ENCODE measurements around the gene MAPKAP1. TPM values are rescaled to one million over a fixed set of nuclear protein-coding genes. Genes with fewer than 3 reads are reported as not detected.

Gene MAPKAP1
- total and polyA plus RNA-seq, 8 donors = 49.5 to 89.5 (median 56.2) TPM

DNA sequence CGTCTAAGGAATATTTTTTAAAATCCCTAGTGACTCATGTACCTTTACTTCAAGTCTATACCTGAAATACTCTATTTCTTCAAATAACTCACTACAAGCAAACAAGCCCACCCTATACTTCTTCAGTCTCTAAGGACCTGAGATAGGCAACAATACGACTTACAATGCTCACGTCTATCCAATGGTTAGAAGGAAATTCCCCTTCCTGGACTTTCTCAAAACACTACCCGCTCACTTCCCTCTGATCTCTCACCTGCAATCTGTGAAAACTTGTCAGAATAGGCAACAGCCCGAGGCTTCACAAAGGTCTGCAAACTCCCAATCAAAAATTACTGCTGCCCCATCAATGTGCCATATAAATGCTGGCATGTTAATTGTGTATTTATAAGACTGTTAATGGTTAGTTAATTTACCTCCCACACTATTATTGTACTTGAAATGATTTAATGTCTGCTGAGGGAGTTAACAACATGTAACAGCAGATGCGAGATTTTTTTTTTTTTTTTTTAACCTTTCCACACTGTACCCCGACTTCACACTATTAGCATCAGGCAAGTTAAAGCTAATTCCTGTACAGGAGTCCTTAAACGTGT lies 27.3 kb downstream of the MAPKAP1 start:
- intact Hi-C loops (cut with DNase I) = no loop called here
- DNase-seq (no peak), ATAC-seq (no peak)
- Histone ChIP-seq H3K27me3 (no peaks in the 10 kb centered on the region), H3K36me3 (peaks cover 0 to 6% of the 10 kb centered on the region in 2 donors), H3K4me3 (no peak overlapping the region), H3K4me1 (peaks cover 3 to 5% of the 10 kb centered on the region in 2 donors), H3K9me3 (no peaks in the 10 kb centered on the region), H3K27ac (no peak overlapping the region)
- TF ChIP-seq, protein P1, sequence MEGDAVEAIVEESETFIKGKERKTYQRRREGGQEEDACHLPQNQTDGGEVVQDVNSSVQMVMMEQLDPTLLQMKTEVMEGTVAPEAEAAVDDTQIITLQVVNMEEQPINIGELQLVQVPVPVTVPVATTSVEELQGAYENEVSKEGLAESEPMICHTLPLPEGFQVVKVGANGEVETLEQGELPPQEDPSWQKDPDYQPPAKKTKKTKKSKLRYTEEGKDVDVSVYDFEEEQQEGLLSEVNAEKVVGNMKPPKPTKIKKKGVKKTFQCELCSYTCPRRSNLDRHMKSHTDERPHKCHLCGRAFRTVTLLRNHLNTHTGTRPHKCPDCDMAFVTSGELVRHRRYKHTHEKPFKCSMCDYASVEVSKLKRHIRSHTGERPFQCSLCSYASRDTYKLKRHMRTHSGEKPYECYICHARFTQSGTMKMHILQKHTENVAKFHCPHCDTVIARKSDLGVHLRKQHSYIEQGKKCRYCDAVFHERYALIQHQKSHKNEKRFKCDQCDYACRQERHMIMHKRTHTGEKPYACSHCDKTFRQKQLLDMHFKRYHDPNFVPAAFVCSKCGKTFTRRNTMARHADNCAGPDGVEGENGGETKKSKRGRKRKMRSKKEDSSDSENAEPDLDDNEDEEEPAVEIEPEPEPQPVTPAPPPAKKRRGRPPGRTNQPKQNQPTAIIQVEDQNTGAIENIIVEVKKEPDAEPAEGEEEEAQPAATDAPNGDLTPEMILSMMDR (IDR thresholded peaks at IDR 0.05) = no peak

DNA sequence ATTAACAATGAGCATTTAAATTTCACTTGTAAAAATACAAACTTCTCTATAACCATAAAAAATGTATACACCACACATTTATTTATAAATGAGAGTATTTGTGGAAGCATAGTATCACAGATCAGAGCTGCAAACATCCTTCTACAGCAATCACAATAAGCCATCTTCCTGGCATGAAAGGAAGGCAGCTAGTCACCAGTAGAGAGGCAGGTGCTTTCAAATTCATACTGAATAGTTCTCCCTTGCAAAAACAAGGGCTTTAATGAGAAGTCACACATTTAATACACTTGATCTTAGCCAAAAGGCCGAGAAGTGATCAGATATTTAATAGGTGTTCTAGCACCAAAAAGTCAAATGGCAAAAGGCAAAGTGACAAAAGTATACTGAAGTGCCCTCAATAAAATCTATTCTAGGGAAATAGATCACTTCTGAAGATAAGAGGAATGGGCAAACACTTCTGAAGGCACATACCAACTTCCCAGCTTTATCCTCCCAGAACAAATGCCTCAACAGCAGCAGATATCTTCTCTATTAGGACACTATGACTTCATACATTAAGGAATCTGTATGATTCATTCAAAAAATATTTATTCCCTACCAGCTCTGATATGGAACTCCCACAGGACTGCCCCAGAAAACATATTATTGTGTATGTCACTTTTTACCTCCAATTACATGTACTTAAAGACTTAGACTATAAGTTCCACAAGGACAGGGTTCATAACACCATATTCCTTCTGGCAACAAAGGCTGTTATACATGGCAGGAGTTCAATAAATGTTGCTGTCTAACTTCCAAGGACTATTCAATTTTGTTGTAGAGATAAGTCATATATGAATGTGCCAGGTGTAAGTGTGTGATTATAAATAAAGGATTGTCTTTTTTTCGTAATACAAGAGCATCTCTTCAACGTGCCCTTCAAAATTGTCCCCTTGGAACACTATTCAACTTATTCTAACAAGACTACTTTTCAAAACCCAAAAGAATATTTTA lies 31.7 kb downstream of the MAPKAP1 start:
- peak; percentile 86 for ATAC-seq
- TF ChIP-seq, protein P1 (IDR thresholded peaks at IDR 0.05) = no peak
- peaks cover 6 to 7% of the 10 kb centered on the region in 2 donors for H3K4me1 ChIP-seq
- no peaks in the 10 kb centered on the region for H3K9me3 ChIP-seq
- no peak for DNase-seq
- no peak overlapping the region for H3K4me3 ChIP-seq
- intact Hi-C loops (cut with DNase I) = no loop called here
- H3K27ac ChIP-seq = peak overlapping the region in 1 of 2 donors; percentile 55
- no peaks in the 10 kb centered on the region for H3K27me3 ChIP-seq
- peaks cover 0 to 9% of the 10 kb centered on the region in 2 donors for H3K36me3 ChIP-seq

DNA sequence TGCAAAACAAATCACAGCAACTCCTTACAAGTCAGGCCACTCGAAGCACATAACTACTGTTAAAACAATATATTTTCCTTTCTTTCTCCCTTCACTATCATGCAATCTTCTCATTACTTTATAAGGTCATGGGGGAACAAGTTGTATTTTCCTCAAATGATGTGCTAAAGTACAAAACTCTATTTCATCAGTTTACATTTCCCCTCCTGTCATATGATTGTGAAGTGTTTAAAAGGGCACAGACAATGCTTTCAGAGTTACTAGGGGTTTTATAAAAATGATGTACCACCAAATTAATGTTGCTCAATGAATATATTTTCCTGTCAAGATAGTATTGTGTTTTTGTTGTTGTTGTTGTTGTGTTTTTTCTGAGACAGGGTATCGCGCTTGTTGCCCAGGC lies 34.1 kb downstream of the MAPKAP1 start:
- no peaks in the 10 kb centered on the region for H3K9me3 ChIP-seq
- peaks cover 6 to 7% of the 10 kb centered on the region in 2 donors for H3K4me1 ChIP-seq
- DNase-seq = no peak
- ATAC-seq = no peak
- TF ChIP-seq, protein P1 (IDR thresholded peaks at IDR 0.05) = no peak
- H3K27ac ChIP-seq = no peak overlapping the region
- intact Hi-C loops (cut with DNase I) = no loop called here
- no peaks in the 10 kb centered on the region for H3K27me3 ChIP-seq
- peaks cover 0 to 22% of the 10 kb centered on the region in 2 donors for H3K36me3 ChIP-seq
- no peak overlapping the region for H3K4me3 ChIP-seq

DNA sequence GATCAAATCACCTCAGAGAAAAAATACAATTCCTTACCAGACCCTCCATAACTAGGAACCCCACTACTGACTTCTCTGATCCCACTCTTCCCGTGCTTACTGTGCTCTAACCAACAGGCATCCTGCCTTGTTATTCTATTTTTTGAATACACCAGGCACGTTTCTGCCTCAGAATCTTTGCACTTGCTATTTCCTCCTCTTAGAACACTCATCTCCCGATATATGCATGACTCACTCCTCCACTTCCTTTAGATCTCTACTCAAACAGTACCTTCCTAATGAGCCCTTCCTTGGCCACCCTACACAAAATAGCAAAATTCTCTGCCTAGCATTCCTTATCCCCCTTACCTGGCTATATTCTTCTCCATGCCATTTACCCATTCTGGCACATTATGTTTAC lies 43.9 kb downstream of the MAPKAP1 start:
- intact Hi-C loops (cut with DNase I) = no loop called here
- Histone ChIP-seq H3K27ac (no peak overlapping the region), H3K9me3 (no peaks in the 10 kb centered on the region), H3K4me3 (no peak overlapping the region), H3K27me3 (no peaks in the 10 kb centered on the region), H3K36me3 (peaks cover 0 to 8% of the 10 kb centered on the region in 2 donors), H3K4me1 (peaks cover 0 to 6% of the 10 kb centered on the region in 2 donors)
- DNase-seq (no peak), ATAC-seq (peak; percentile 75)
- TF ChIP-seq, protein P1 (IDR thresholded peaks at IDR 0.05) = no peak

DNA sequence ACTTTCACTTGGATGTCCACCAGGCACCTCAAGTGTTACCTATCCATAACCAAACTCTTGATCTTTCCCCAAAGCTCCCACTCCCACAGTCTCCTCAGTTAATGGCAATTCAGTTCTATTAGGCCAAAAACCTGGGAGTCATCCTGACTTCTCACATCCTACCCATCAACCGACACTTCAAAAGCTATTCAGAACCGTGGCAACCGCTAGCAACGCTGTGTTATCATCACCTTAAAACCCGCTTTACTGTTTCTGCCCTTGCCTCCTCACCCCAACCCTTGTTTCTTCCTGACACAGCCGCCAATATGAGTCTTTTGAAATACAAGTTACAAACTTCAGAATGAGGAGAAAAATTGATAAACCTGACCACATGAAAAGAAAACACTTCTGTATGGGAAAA lies 46.5 kb downstream of the MAPKAP1 start:
- Histone ChIP-seq H3K4me1 (peaks cover 0 to 6% of the 10 kb centered on the region in 2 donors), H3K4me3 (no peak overlapping the region), H3K36me3 (no peaks in the 10 kb centered on the region), H3K27me3 (no peaks in the 10 kb centered on the region), H3K9me3 (no peaks in the 10 kb centered on the region), H3K27ac (no peak overlapping the region)
- ATAC-seq (no peak), DNase-seq (no peak)
- TF ChIP-seq, protein P1 (IDR thresholded peaks at IDR 0.05) = no peak
- intact Hi-C loops (cut with DNase I) = no loop called here
